GM19240 (cell line): ENCODE measurements around the gene CAV3.

ENCODE experiments used
- DNase-seq: peaks from one replicate; pipeline ENCODE4 v3.0.0; 2011; ENCODE audit warnings: low spot score; ENCODE audit not compliant: insufficient read length

Gene CAV3

DNA sequence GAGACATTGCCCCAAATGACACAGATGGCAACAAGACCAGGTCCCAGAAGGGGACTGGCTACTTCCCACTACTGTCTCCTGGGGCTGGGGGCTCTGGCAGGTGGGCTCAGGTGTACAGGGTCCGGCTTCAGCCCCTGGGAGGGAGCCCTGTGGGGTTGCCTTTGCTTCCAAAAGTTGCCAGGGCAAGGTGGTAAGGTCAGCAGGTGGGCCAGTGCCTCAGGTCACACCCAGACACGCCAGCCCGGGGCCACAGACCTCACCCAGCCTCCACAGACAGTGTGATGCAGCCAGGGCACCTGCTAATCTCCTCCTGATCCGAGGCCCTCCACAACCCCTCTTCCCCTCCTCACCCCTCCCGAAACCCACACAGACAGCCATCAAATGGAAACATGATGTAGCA lies 28.3 kb downstream of the CAV3 start:
- DNase-seq: no peak

DNA sequence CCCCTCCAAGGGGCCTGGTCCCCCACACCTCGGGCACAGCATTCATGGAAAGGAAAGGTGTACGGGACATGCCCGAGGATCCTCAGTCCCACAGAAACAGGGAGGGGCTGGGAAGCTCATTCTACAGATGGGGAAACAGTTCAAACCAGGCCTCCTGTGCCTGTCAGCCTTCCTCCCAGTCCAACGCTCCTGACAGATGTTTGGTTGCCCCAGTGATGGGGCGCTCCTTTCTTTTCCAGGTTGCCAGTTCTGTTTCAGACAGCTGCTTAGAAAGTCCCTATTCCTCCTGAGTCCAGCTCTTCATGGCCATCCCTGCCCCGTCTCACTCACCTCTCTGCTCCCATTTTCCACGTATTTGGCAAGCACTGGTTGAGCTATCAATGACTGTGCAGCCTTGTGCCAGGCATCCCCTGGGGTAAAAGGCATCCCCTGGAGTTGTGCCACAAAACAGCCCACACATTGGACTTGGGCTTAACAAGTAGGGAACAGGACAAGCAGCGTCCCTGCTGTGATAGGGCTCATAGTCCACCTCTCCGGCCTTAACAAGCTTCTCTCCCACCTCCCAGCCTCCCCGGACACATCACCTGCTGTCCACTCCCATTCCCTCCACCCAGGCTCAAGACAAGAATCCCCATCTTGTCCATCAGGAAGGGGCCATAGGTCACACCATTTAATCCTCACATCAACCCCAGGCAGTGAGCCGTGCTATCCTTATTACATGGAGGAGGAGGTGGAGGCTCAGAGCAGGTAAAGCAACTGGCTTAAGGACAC lies 29.2 kb downstream of the CAV3 start:
- DNase-seq: no peak

DNA sequence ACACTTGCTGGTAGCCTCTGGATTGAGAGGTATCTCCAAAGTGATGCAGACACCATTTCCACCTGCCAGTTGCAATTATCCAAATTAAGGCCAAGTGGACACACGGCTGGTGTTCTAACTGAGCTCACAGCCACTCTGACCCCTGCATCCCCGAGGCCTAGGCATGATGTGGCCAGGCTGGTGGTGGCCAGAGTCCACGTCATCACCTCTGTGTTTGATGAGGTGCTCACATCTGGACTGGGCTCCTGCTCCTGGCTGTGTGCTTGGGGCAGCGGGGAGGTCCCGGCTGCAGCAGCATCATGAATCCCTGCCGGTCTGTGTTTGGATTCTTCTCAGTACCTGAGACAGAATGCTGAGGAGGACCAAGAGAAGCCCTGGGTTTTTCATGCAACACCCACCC lies 30.9 kb downstream of the CAV3 start:
- no peak for DNase-seq

DNA sequence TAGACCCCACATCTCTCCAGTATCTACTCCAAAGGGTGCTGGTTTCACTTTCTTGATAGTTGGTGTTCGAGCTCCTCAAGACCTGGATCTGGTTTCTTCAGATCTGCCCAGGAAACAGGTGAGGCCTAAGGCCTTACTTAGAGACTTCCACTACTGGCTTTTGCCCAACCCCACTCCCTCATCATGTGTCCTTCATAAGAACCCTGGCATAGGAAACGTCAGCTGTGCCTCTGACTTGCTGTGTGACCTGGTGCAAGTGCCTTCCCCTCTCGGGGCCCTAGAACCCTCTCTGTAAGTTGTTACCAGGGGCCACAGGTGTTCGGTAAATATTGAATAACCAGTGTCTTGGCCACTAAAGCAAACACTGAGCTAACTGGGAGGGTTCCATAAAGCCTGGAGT lies 31.9 kb downstream of the CAV3 start:
- no peak for DNase-seq

DNA sequence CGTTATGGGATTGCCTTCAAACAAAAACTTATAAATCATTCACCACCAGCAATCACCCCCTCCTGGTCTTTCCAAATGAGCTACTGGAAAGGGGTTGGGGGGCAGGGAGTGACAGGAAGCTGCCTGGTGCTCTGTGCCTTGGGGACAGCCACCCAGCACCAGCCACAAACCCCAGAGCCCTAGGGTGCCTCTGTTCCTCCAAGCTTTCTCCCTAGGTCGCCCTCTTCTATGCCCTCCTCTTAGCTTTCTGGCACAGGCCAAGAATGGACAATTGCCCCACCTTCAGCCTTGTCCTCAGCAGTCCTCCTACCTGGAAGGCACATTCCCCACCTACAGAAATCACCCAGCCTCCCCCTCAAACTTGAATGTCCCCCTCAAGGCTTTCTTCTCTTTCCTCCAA lies 32.5 kb downstream of the CAV3 start:
- DNase-seq: no peak

DNA sequence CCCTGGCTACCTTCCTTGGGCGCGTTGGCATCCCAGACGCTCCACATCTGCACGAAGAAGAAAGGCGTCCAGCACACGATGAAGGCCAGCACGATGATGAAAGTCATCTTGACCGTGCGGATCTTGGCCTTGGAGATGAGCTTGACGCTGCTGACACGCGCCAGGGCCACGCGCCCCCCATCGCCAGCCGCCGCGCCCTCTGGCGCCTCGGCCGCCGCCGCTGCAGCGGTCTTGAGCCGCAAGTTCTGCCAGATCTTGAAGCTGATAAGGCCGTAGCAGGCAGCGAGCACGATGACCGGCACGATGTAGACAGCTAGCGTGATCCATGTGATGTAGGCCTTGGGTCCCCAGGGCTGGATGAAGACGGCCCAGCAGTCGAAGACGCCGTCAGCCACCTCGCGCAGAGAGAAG lies 33.7 kb downstream of the CAV3 start:
- DNase-seq: no peak

DNA sequence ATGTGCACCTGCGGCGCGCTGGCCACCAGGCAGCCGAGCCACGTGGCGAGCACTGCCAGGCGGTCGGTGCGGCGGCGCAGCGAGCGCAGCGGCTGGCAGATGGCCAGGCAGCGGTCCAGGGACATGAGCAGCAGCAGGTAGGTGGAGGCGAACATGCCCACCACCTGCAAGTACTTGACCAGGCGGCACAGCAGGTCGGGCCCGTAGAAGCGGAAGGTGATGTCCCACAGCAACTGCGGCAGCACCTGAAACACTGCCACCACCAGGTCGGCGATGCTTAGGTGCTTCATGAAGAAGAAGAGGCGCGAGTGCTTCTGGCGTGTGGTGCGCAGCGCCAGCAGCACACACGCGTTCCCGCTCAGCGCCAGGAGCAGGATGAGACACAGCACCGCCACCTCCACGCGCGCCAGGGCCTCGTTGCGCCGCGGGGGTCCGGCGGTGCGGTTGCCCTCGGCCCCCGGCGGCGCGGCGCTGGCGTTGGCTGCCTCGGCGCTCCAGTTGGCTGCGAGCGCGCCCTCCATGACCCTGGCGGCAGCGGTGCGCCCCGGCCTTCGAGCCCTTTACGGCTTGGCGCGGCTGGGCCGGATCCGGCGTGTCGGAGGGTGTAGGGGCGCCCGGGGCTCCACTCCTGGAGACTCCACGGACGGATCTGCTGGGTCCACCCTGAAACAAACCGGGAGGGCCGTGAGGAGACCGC lies 34.2 kb downstream of the CAV3 start:
- peak; percentile 36 for DNase-seq

DNA sequence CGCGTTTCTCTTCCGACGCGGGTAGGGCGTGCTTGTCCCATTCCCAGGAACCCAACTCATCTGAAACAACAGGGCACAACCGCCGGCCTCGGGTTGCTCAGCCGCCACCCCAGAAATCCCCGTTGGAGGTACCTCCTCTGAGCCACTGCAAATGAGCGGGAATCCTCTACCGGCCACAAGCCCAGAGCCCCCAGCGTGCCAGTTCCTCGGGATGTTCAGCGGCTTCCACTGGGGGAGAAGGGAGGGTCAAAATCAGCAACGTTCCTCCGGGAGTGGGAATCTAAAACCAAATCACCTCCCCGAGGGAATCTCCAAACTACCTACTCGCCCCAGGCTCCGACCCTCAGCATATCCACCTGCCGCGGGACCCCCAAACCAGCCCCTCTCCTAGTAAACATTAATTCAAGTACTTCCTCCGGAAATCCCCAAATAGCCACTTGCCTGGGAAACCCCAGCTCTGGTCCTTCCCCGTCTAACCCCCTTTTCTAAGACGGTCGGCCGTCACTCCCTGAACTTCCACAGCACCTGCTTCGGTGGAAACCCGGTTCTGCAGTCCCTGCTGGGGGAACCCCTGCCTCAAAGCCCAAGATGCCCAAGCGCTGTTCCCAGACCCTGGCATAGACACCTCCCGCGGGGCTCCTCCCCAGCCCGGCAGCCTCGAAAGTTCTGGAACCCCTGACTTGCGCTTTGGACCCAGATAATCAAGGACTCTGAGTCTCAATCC lies 34.9 kb downstream of the CAV3 start:
- no peak for DNase-seq

DNA sequence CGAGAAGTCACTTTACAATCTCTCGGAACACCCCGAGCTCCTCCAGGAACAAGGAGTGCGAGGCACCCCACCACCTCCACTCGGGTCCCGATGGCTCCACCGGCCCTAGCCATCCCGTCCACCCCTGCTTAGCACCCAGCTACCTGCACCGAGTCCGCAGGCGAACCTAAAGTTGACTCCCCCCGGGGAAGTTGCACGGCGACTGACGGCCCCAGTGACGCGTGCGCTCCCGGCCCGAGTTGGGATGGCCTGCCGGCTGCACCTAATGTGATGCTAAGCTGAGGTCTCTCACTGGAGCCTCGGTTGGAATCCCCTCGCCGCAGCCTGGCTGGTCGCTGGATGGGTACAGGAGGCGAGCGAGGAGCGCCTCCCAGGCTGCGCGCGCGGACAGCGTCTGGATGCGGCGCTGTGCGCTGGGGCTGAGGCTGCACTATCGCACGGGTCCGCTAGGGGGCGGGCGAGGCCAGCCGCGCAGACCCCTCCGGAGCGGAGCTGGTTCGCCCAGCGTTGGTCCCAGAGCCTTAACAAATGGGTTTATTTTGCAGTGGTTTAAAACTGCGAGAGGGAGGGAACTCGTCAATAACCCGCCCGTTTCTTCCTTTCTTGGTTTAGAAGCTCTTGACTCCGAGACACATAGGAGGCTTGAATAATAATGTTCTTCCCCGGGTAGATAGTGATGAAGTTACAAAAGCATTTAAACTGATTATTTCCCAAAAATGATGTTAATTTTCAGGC lies 35.7 kb downstream of the CAV3 start, which contains the start of gene OXTR:
Gene OXTR, minus strand, starts transcription at position 526 of the 735 bp plus-strand sequence. CDS start 1,426 bp downstream, outside the sequence.
- DNase-seq: peak; percentile 83

DNA sequence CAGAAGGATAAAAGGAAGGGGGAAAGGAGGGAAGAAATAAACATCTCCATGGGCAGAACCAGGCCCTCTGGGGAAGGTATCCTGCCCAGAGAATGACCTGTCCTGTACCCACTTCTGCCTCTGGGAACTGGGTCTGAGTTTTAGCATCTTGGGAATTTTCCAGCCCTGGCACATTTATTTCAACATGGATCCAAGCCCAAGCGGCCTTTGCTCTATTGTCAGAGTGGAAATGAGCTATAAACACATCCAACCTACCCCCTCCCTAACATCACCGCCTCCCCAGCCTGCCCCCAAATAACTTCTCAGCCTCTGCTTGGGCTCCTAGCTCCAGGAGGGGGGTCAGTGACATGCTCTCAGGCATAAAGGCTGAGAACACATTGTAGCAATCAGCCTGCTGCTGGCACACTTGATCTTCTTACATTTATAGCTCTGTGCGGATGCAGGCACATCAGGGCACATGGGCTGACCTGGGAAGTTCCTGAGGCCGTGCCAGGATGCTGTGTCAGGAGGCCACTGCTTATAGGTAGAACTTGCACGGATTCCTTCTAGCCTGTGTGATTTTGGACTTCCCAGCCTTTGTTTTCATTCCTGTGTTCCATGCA lies 40.4 kb downstream of the CAV3 start:
- no peak for DNase-seq

DNA sequence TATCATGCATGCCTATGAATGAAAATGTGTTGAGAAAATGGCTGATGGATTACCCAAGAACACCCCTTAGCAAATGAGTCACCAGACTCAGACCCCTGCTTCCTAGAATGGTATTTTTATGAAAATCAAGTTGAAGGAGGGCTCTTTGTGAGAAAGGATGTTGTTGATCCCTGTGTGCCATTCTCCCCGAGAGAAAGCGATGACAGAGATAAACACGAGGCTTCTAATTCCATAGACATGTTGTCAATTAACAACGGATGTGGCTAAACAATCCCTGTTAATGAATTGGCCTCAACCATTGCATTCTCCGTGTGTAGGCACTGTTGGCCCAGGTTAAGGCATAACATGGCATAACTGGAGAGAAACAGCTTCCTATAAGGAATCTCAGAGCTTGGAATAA lies 41.6 kb downstream of the CAV3 start:
- DNase-seq: no peak

DNA sequence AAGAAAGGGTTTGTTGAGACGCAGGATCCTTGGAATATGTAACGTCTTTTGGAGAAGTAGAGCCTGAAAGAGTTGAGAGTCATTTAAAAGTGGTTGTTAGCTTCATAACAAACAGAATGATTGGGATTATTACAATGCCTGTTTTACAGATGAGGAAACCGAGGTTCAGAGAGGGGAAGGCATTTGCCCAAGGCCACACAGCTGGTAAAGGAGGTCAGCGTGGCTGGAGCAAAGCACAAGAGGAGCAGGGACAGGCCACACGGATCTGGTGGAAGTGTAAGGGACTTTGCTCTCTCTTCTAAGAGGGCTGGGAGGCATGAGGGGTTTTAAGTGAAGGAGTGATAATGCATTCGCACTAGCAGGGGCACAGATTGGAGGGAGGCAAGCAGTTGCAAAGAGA lies 42.0 kb downstream of the CAV3 start:
- no peak for DNase-seq

DNA sequence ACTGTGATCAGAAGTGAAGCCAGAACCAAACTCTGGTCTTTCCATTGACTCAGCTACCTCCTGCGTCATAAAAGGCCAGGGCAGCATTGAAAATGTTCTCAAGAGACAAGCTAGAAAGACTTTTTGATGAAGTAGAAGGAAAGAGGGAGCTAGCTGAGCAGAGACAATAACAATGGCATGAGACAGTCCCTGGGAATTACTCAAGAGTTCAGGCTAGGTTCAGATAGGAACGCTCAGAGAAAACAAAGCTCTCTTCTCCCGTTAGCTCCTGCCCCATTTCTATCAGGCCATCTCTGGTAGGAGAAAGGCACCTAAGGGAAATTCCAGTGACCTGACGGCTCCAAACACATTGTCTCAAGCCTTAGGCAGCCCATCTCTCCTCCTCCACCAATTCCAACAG lies 42.8 kb downstream of the CAV3 start:
- DNase-seq: no peak

DNA sequence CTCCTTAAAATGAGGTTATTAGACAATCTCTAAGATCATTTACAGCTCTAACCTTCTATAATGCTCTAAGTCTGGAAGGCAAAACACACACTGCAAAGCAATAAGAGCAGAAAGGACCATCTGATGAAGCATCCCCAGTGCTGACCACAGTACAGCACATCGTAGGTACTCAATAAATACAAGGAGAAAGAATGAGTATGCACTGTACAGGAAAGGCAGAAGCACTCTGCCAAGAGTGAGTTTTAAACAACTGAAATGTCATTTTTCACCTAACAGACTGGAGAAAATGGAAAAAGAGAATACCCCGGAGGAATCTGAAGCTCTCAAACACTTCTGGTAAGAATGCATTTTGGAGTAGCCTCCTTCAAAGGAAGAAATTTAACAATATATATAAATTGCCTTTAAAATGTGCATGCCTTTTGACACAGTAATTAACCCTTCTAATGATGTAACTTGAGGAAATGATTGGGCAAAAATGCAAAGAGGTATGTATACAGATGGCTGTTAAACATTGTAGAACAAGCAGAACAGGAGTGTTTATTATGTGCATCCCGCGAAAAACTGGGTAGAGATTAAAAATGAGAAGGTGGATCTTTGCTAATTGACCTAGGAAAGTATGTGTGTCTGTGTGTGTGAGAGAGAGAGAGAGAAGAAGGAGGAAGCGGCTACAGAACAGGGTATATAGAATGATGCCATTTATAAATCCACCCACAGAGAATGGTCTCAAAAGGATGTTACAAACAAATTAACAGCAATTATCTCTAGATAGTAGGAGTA lies 43.8 kb downstream of the CAV3 start:
- no peak for DNase-seq

DNA sequence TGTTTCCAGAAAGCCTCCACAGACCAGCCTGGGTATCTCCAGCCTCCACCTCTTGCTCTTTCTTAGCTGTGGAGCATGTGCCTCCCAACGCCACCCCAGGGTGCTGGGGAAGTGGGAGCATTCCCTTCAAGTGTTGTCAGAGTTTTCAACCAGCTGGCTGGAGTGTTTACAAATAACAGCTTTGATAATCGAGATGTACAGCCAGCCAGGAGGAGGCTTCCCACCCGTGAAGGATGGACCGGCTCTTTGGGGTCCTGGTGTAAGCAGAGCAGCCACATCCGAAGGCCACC lies 44.3 kb downstream of the CAV3 start:
- no peak for DNase-seq

DNA sequence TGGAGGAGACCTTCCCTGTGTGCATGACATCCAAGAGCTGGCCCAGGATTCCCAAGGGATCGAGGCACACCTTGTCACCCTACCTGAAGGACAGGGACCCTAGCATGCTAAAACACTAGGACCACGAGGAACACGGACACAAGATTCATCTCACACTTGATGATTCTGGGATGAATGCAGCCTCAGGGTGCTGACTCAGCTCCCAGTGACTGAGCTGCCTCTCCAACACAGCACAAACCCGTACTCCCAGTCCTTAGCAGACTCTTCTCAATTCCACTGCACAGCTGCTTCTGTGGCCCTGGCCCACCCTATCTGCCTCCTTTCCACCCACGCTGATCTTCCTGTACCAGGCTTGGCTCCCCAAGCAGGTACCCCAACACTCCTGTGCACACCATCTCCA lies 44.9 kb downstream of the CAV3 start:
- DNase-seq: no peak

DNA sequence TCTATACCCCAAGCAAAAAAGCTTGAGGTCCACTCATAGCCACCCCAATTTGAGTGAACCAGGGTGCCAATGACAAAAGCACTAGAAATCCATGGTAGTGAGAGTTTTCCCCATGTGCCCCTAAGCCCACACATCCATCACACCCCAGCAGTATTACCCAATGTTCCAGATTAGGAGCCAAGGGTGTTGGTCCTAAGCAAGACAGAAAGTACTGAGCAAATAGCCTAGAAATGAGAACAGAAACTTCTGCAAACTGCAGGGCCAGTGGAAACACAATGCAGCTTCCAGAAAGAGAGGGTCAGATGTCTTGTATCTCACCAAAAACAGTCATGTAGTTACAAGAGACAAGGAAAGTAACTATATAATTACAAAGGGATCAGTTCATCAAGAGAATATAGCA lies 46.7 kb downstream of the CAV3 start:
- DNase-seq: no peak

DNA sequence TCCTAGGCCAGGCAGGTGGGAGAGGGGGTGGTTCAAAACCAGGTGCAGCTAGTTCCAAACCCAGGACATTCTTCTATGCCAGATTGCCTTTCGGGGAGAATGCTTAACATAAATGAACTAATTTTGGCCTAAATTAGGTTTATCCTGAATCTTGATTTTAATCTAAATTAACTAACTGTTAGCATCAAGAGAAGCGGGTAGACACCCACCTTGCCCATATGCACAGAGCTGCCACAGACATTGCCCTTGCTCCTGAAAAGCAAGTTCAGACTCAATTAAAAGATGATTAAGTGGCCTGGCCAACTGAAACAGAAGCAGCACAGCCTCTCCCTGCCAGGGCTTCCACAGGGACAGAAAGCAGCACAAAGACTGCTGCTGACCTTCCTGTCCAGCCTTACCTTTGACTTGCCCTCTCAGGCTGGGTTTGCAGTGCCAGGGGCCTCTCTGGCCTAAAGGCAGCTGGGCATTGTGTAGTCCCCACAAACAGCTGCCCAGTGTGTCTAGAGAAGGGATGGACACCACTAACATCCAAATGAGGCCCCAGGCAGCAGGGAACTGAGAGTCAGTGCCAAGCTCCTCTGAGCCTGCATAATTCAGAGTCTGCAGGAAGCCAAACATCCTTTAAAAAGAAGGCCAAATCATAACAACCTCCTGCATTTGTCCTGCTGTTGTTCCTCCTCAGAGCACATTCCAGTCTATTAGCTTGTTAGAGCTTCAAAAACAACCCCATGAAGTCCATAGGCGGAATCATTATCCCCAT lies 51.3 kb downstream of the CAV3 start:
- DNase-seq: no peak

DNA sequence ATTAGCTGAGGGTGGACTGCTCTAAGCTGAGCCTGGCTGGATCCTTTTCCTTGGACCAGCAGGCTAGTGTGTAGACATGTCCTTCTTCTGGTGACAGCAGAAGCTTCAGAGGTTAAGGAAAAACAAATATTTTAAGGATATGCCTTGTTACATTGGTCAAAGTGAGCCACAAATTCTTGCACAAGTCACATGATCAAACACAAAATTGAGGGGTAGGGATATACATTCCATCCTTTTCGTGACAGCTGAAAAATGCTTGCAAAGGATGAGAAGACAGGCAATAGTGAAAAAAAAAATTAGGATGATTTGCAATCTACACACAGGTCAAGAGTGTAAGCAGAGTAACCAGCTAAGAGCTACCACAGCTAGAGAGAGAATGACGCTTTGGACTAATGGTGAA lies 56.9 kb downstream of the CAV3 start:
- no peak for DNase-seq

DNA sequence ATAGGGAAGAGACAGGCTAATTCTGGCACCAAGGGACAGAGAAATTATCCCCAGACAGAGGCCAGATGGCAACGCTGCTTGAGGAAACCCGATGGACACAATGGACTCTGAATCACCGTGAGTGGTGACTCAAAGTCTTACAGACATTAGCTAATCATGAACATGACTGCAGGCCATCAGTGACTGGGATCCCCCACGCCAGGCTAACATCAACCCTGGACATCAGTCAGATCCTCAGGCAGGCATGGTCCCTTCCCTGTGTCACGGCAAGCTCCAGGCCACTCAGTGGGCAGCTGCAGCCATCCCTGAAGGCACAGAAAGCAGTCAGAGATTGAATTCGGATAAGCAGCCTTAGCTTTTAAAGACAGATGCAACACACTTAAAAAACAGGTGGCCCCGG lies 59.6 kb downstream of the CAV3 start:
- DNase-seq: no peak
